Stimulated activated CD8-positive, alpha-beta memory T cell treated with anti-CD3 and anti-CD28 coated beads, Interleukin-15, amount 100 ng/mL, for 24 hours (primary cell): ENCODE data around the gene IFT122.

Experiments
- DNase-seq: peaks from one replicate; pipeline ENCODE4 v3.0.0-alpha.2; 2020; ENCODE audit warnings: low read depth

IFT122 gene

DNA sequence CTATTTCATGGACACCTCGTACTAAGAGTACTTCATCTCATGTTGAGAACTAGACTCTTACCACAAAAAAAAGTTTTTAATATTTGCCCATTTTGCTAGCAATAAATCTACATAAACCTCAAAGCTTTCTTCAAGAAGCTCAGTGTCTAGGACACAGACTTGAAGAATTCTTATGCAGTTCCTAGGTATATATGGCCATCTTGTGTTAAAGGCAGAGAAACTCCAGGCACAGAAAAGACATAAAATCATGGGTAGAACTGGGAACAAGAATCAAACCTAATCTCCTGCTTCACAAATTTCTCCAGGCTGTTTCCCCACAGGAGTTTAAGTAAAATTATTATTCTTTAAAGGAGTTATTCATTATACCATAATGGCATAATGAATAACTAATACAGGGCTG is 4.7 kb upstream of the IFT122 start:
- no peak for DNase-seq

DNA sequence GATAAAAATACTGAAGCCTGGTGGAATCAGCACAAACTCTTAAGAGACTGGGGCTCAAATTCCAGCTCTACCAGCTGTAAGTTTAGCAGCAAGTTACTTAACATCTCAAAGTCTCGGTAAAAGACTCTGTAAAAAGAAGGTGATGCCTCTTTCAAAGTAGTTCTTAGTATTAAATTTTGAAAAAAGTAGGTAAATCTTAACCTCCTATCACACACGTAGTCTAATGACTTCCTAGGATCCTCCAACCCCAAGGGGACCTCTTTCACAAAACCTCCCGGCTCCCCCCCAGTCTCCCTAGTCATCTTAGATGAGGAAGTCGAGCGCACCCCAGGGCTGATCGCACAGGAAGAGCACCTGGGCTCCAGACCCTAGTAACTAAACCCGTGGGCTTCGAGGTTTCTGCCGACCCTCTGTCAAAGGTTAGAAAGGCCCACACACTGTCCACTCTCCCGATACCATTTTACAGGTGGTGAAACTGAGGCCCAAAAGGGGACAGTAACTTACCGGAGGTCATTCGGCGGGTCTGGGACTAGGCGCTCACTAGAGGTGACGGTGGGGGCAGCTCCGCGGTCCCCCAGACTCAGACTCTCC is 703 bp upstream of the IFT122 start:
- peak; percentile 18 for DNase-seq

DNA sequence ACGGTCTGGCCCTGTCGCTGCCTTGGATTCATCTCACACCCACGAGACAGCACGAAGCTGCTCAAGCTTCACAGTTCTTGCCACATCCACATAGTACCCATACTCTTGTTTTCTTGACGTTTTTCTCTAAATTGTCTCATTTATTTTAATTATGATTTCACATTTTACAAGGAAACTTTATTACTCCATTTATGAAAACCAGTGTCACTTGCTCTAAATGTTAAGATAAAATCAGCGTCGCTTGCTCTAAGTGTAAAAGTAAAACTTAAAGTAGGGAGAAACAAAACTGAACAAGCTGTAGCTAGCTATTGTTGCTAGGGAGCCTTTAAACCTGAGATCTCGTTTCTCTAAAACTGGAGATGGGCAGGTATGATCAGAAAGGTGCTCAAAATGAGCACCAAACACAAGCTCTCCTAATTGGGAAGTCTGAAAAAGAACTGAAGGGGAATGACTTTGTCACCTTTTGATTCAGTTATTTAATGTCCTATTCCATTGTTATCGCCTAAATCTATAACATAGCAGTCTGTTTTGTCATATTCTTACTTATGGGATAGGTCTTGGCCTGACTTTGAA is 680 bp downstream of the IFT122 start:
- DNase-seq, result no peak

DNA sequence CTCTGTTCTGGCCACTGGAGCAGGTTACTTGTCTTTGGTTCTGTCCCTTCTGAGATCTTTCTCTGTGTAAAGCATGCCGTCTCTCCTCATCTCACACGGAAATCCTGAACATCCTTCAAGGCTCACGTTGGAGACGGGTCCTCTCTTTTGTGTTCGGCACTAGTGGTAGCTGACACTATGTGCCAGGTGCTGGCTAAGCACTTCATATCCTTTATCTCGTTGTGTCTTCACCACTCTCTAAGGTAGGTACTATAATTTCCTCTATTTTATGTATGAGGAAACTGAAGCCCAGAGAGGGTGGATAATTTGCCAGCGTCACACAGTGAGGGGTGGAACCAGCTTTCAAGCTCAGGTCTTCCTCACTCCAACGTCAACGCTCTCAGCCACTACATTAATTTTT is 1.2 kb downstream of the IFT122 start:
- no peak for DNase-seq

GRCh38 chr3:129441782-129442181 is 1.8 kb downstream of the IFT122 start:
- DNase-seq, result no peak

- no peak for DNase-seq
Observed at GRCh38 chr3:129442486-129442885, 2.5 kb downstream of the IFT122 start.

- DNase-seq, result no peak
Observed at GRCh38 chr3:129442947-129443346, 2.9 kb downstream of the IFT122 start.

DNA sequence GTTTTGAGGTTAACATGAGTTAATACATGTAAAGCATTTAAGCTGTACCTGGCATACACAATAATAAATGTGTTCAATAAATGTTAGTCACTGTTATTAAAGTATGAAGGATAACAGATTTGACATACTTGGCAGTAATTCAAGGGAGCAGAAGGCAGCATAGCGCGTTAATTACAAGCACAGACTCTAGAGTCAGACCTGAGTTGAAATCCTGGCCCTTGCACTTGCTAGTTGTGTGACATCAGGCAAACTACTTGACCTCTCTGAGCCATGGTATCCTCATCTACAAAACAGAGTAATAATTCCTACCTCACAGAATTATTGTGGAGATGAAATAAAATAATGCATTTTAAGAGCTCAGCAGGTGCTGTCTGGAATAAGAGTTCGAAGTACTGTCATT is 5.4 kb downstream of the IFT122 start:
- DNase-seq, result no peak

GRCh38 chr3:129446926-129447325 is 6.9 kb downstream of the IFT122 start:
- no peak for DNase-seq

DNA sequence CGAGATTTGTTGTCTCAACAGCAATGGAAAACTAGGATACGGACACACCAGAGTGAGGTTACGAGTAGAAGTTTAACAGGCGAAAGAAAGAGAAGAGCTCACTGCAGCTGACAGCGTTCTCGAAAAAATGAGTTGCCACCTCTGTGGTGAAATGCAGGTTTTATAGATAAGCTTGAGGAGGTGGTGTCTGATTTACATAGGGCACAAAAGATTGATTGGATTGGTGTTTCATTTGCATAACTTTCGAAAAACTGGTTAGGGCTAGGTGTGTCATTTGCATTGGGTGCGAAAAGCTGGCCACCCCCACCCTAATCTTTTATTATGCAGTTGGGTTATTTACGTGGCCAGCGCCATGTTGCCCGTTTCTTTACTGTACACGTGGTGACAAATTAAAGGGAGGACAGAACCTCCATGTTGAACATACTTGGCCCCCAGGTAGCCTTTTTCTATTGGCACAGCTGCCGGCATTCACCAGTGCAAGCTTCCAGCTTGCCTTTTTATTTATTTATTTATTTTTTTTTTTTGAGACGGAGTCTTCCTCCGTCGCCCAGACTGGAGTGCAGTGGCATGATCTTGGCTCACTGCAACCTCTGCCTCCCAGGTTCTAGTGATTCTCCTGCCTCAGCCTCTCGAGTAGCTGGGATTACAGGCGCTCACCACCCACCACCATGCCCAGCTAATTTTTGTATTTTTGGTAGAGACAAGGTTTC is 8.3 kb downstream of the IFT122 start:
- no peak for DNase-seq

- DNase-seq, result no peak
Observed at GRCh38 chr3:129449279-129450115, 9.5 kb downstream of the IFT122 start.

GRCh38 chr3:129453732-129454131 is 13.7 kb downstream of the IFT122 start:
- DNase-seq, result no peak

GRCh38 chr3:129460155-129460554 is 20.1 kb downstream of the IFT122 start:
- DNase-seq, result no peak

DNA sequence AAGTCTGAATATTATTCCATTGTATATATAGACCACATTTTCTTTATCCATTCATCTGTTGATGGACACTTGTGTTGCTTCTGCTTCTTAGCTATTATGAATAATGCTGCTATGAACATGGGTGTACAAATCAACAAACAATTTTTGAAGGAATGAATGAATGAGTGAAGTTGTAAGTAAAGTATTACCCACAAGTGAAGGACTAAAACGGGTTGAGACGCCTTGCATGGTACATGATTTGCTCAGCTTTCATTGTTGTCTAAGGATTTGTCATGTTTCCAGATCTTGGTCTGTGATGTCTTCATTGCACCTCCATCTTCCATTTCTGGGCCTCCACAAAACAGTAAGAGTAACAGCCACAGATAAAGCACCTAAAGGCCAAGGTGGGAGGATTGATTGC is 20.5 kb downstream of the IFT122 start:
- DNase-seq, result no peak

- no peak for DNase-seq
Observed at GRCh38 chr3:129461022-129461421, 21.0 kb downstream of the IFT122 start.

DNA sequence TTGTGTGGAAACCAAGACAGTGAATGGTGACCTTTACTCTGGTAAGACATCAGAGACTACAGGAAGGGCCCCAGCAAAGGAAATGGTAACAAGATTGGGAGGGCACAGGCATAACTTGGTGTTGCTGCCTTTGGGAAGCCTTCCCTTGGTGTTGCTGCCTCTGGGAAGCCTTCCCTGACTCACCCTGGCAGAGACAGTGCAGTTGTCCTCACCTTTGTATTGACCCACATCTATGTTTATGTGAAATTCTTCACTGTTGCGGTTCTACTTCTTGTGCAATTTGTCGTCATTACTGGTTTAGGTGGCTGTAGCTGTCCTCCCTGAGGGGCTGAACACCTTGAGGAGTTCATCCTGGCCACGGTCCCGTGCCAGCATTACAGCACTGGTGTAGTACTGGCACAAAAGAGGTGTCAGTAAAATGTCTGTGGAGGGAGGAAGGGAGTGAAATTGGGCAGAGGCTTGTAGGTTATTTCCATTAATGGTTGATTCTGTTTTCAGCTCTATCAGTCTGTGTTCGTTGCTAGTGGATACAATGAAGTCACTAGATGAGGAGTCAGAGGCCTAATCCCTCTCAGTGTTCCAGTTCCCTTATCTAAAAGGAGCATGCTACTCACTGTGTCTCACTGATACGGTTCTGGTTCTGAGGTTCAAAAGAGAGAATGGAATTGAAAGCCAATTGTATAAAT is 21.6 kb downstream of the IFT122 start:
- no peak for DNase-seq

DNA sequence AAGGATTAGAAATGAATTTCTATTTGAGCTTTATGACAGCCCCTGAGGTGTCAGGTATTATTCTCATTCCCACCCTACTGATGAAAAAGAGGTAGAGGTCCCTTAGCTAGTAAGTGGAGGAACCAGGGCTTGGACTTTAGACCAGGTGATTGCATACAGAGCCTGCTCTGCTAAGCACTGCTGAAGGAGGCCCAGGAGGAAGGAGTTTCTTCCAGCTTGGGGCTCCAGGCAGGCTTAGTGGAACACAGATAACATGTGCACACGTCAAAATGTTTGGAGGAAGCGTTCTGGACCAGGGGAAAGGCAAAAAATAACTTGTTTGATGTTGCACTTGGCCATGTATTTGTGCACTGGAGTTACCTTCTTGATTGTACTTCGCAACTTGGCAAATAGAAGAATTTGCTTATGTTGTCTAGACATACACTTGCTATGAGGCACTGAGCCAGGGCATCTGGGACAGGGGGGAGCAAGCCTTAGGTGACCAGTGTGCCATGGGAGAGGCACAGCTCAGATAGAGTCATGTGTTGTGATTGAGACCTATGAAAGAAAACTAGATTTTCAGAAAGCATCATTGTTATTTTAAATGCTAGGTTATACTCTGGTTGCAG is 22.4 kb downstream of the IFT122 start:
- no peak for DNase-seq

DNA sequence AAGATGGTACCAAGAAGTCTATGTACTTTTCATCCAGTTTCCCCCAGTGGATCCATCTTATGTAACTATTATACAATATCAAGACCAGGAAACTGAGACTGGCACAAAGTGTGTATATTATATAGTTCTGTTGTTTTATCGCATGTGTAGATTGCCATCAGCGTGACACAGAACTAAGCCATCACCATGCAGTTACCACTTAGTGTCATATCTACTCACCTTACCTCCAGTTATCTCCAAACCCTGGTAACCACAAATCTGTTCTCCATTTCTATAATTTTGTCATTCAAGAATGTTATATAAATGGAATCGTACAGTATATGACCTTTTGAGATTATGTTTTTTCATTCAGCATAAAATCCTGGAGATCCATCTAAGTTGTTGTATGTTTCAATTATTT is 23.1 kb downstream of the IFT122 start:
- DNase-seq, result no peak

- no peak for DNase-seq
Observed at GRCh38 chr3:129463716-129464115, 23.7 kb downstream of the IFT122 start.

- DNase-seq, result no peak
Observed at GRCh38 chr3:129467932-129468331, 27.9 kb downstream of the IFT122 start.

GRCh38 chr3:129469026-129469425 is 29.0 kb downstream of the IFT122 start:
- DNase-seq, result no peak

- no peak for DNase-seq
Observed at GRCh38 chr3:129470861-129471260, 30.8 kb downstream of the IFT122 start.
